T-helper 1 cell treated with Interleukin-12 subunit alpha and Interleukin-12 subunit beta and Interleukin-4 antibody, amounts not matched to agents 30 ng/mL and 1 ng/mL, for 36 hours (primary cell): Measurements from ENCODE around the gene KCTD8. TPM values are rescaled to one million over a fixed set of nuclear protein-coding genes. Genes with fewer than 3 reads are reported as not detected.
"Not testable (repeated sequence)": the region's sequence is repeated elsewhere in the genome, so short reads cannot be mapped to it uniquely, and the experiment has no call there.

Source experiments
- intact Hi-C: fragments of 100-400 bp; cut with micrococcal nuclease; formaldehyde crosslinking; loops from one replicate; pipeline ENCODE4 v1.15.1; 2024
- total RNA-seq: library from RNA; stranded (reverse); gene quantifications from 2 replicates; pipeline ENCODE4 v1.2.3, GENCODE V29; 2022

Gene KCTD8
- total RNA-seq, 1 donor from 2014 or later, result not detected

DNA sequence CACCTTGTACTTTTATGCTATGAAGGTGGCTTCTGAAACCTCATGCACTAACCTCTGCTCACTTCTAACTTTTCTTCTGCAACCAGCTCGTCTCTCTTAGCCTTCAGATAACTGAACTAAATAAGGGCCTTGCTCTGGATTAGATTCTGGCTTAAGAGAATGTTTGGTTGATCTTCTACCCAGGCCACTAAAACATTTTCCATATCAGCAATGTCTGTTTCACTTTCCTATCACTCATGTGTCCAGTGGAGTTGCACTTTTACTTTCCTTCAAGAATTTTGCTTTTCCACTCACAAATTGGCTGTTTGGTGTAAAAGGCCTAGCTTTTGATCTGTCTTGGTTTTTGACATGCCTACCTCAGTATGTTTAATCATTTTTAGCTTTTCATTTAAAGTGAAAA is 105.8 kb downstream of the KCTD8 start:
- intact Hi-C loops, result no loop called here

GRCh38 chr4:44326741-44327140 is 121.9 kb downstream of the KCTD8 start:
- intact Hi-C loops, result no loop called here

DNA sequence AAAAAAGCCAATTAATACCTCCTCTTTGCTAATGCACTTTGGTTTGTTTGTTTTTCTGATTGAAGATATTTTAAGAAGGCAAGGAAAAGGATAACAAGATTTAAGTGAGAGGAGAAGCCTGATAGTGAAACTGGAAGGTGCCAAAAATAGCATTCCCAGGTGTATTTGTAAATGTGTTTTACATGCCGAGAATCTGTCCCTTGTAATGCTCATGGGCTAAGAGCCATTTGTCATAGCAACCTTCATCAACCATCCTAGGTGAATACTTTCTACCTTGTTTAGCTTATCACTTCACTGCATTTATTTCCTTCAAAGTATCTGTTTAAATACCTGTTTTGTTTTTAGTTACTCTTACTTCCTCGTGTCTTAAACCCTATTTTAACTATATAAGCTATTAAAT is 127.8 kb downstream of the KCTD8 start:
- intact Hi-C loops, result no loop called here

GRCh38 chr4:44319129-44319528 is 129.5 kb downstream of the KCTD8 start:
- intact Hi-C loops, result no loop called here

- intact Hi-C loops, result no loop called here
These were observed 134.9 kb downstream of the KCTD8 start for GRCh38 chr4:44313702-44314101.

- intact Hi-C loops, result no loop called here
These were observed 161.1 kb downstream of the KCTD8 start for GRCh38 chr4:44287505-44287904.

GRCh38 chr4:44279469-44279868 is 169.1 kb downstream of the KCTD8 start:
- intact Hi-C loops, result no loop called here

DNA sequence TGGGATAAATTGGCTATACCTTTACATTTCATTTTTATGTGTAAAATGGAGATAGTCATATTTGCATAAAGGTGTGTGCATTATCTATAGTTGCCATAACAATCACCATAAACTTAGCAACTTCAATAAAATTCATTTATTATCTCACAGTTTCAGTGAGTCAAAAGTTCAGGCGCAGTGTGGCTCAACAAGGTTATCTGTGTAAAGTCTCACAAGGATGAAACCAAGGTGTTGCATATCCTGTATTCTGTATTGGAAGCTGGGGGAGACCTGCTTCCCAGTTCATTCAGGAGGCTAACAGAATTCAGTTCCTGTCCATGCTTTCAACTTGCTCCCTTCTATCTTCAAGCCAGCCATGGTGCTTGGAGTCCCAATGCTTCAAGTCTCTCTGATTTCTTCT is 169.5 kb downstream of the KCTD8 start:
- intact Hi-C loops, result no loop called here

DNA sequence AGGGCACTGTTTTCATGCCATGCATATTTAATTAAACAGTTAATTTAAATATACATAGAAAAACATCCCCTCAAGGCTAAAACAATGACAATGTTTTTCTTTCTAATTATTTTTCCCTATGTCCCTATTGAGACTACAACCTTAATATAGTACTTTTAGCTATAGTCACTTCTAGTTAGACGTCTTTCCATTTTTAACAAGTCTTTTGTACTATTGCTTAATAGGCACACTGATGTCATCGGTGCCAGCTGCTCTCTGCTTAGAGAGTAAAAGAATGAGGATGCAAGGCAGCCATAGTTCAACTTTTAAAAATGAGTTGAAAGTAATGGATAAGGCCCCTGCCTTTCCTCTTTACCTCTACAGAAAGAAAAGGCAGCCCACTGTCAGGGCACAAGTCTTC is 191.1 kb downstream of the KCTD8 start:
- intact Hi-C loops, result no loop called here

- intact Hi-C loops, result no loop called here
These were observed 192.2 kb downstream of the KCTD8 start for GRCh38 chr4:44256414-44256813.

- intact Hi-C loops, result no loop called here
These were observed 211.0 kb downstream of the KCTD8 start for GRCh38 chr4:44237643-44238042.

DNA sequence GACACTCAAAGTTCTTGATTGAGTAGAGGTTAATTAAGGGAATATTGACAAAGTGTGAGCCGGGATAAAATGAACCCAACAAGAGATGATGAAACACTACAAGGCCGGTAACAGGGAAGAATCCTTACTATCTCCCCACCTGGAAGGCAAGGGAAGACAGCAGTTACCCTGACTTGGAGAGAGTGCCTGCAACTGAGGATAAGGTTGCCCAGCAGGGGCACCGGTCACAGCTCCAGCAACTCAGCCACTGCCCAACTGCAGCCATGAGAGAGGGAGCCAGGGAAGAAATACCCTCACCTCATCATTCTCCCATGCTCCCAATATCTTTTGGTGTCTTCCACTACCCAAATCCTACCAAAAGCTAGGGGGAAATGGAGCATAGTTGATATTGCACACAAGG is 212.7 kb downstream of the KCTD8 start:
- intact Hi-C loops, result no loop called here

GRCh38 chr4:44232262-44232661 is 216.3 kb downstream of the KCTD8 start:
- intact Hi-C loops, result no loop called here

DNA sequence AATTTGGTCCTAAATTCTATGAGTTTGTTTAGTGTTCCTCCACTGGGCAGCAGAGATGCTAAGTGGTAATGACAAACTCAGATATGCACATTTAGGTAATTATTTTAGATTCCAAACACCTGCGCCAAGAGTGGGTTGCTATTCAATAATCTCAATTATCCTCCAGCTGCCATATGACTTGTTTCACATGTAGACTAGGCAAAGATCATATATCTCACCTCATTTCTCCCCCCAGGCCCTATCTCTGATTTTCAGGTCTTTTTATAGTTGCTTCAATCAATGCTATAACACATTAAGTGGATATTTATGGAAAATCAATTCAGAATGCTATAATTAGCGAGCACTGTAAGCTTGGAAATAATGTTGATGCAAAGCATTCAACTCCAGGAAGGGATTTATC is 217.6 kb downstream of the KCTD8 start:
- intact Hi-C loops, result no loop called here

DNA sequence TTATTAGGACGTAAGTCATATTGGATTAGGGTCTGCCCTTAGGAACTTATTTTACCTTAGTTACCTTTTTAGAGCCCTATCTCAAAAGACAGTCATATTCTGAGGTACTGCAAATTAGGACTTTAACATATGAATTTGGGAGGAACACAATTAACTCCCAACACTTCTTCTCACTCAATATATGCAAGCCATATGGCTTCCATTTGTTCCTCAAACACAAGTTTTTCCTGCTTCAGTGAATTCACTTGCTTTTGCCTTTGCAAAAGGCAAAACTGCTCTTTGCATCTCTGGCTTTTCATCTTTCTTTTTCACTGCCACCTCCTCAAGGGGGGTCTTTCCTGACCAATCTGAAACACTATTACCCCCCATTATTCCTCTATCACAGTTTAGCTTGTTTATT is 220.3 kb downstream of the KCTD8 start:
- intact Hi-C loops, result no loop called here

DNA sequence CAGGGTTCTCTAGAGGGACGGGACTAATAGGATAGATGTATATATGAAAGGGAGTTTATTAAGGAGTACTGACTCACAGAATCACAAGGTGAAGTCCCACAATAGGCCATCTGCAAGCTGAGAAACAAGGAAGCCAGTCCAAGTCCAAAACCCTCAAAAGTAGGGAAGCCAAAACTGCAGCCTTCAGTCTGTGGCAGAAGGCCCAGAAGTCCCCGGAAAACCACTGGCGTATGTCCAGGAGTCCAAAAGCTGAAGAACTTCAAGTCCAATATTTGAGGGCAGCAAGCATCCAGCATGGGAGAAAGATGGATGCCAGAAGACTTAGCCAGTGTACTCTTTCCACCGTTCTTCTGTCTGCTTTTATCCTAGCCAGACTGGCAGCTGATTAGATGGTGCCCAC is 227.2 kb downstream of the KCTD8 start:
- intact Hi-C loops, result no loop called here

GRCh38 chr4:44210750-44211149 is 237.9 kb downstream of the KCTD8 start:
- intact Hi-C loops, result no loop called here

GRCh38 chr4:44196796-44197195 is 251.8 kb downstream of the KCTD8 start:
- intact Hi-C loops, result no loop called here

GRCh38 chr4:44194365-44194764 is 254.2 kb downstream of the KCTD8 start:
- intact Hi-C loops, result no loop called here

DNA sequence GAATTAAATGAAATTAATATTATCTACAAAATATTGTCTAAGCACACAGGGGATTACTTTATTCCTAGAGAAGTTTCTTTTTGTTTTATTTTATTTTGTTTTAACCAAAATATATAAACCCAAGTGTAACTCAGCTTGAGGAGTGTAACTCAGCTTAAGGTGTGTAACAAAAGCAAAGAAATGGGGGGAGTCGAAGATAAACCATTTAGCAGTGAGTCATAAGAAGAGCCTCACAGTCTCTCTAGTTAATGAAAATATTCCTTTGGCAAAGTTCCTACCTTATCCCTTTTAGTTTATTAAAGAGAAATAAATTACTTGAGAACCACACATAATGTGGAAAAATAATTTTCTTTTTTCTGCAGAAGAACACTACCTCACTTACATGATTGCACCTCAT is 261.8 kb downstream of the KCTD8 start:
- intact Hi-C loops, result no loop called here

- intact Hi-C loops, result no loop called here
These were observed 262.3 kb downstream of the KCTD8 start for GRCh38 chr4:44186096-44186849.

GRCh38 chr4:44181491-44182349 is 266.9 kb downstream of the KCTD8 start:
- intact Hi-C loops, result not testable (repeated sequence)

DNA sequence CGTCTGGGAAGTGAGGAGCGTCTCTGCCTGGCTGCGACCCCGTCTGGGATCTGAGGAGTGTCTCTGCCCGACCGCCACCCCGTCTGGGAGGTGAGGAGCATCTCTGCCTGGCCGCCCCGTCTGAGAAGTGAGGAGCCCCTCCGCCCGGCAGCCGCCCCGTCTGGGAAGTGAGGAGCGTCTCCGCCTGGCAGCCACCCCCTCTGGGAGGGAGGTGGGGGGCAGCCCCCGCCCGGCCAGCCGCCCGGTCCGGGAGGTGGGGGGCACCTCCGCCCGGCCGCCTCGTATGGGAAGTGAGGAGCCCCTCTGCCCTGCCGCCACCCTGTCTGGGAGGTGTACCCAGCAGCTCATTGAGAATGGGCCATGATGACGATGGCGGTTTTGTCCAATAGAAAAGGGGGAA is 280.8 kb downstream of the KCTD8 start:
- intact Hi-C loops, result not testable (repeated sequence)
